ENCODE data around the gene CMTM6.

Gene CMTM6

GRCh38 chr3:32456429-32457130, 46.1 kb downstream of the CMTM6 start:
- H3K4me3 ChIP-seq (ENCODE audit: low read length): no peak overlapping the region
- DNase-seq (ENCODE audit: low read depth): no peak
- TF ChIP-seq CTCF (conservative IDR thresholded peaks at IDR 0.05; ENCODE audit: low read length): no peak

- no peak for DNase-seq (ENCODE audit: low read depth)
- no peak for TF ChIP-seq CTCF (conservative IDR thresholded peaks at IDR 0.05; ENCODE audit: low read length)
- H3K4me3 ChIP-seq (ENCODE audit: low read length): no peak overlapping the region
These were observed 46.8 kb downstream of the CMTM6 start for GRCh38 chr3:32455609-32456428.

- H3K4me3 ChIP-seq (ENCODE audit: low read length): no peak overlapping the region
- no peak for TF ChIP-seq CTCF (conservative IDR thresholded peaks at IDR 0.05; ENCODE audit: low read length)
- no peak for DNase-seq (ENCODE audit: low read depth)
These were observed 47.7 kb downstream of the CMTM6 start for GRCh38 chr3:32454731-32455608.

- DNase-seq (ENCODE audit: low read depth): no peak
- no peak overlapping the region for H3K4me3 ChIP-seq (ENCODE audit: low read length)
- no peak for TF ChIP-seq CTCF (conservative IDR thresholded peaks at IDR 0.05; ENCODE audit: low read length)
These were observed 48.5 kb downstream of the CMTM6 start for GRCh38 chr3:32454111-32454510.

GRCh38 chr3:32453346-32453745, 49.3 kb downstream of the CMTM6 start:
- no peak for TF ChIP-seq CTCF (conservative IDR thresholded peaks at IDR 0.05; ENCODE audit: low read length)
- peak; percentile 66 for DNase-seq (ENCODE audit: low read depth)
- H3K4me3 ChIP-seq (ENCODE audit: low read length): no peak overlapping the region

- H3K4me3 ChIP-seq (ENCODE audit: low read length): no peak overlapping the region
- no peak for TF ChIP-seq CTCF (conservative IDR thresholded peaks at IDR 0.05; ENCODE audit: low read length)
- no peak for DNase-seq (ENCODE audit: low read depth)
These were observed 50.6 kb downstream of the CMTM6 start for GRCh38 chr3:32452009-32452408.
